Measurements from ENCODE around the gene GNMT. TPM values are rescaled to one million over a fixed set of nuclear protein-coding genes. Genes with fewer than 3 reads are reported as not detected.

GNMT gene
- polyA plus RNA-seq, 1 donor from 2014 or later = 0.97 TPM

DNA sequence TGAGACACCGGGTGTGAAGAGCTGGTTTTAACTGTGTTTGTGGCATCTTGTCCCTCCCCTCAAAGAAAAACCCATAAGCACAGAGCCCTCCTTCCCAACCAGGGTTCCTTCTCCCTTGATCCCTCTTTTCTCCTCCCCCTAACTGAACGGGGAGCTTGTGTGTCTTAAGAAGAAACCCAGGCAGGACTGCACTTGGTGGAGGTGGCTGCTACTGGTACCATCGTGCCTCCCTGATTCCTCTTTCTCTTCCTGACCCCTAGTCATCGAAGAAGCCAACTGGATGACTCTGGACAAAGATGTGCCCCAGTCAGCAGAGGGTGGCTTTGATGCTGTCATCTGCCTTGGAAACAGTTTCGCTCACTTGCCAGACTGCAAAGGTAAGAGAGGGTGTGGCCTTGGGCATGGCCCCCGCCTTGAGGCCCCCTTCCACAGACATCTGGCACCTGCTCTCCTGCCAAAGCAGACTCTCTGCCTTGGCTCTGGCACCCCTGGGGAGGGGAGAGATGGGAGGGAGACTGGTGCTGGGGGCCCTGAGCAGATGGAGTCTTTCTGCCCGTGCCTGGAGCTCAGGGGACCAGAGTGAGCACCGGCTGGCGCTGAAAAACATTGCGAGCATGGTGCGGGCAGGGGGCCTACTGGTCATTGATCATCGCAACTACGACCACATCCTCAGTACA lies 2.1 kb downstream of the GNMT start:
- no peaks in the 10 kb centered on the region for H3K36me3 ChIP-seq (ENCODE audit: insufficient read depth, low read length)
- no peaks in the 10 kb centered on the region for H3F3A ChIP-seq (ENCODE audit: insufficient read depth, low read length, poor library complexity, severe bottlenecking)
- no peak overlapping the region for H3K4me3 ChIP-seq (ENCODE audit: low read length)
- no peak overlapping the region for H3K4me2 ChIP-seq (ENCODE audit: low read length)
- no peak overlapping the region for H2AFZ ChIP-seq (ENCODE audit: low read depth, low read length)
- no peaks in the 10 kb centered on the region for H3K9me3 ChIP-seq (ENCODE audit: low read length)
- no peak for TF ChIP-seq POLR2AphosphoS5 (IDR thresholded peaks at IDR 0.05)
- TF ChIP-seq, protein P1, sequence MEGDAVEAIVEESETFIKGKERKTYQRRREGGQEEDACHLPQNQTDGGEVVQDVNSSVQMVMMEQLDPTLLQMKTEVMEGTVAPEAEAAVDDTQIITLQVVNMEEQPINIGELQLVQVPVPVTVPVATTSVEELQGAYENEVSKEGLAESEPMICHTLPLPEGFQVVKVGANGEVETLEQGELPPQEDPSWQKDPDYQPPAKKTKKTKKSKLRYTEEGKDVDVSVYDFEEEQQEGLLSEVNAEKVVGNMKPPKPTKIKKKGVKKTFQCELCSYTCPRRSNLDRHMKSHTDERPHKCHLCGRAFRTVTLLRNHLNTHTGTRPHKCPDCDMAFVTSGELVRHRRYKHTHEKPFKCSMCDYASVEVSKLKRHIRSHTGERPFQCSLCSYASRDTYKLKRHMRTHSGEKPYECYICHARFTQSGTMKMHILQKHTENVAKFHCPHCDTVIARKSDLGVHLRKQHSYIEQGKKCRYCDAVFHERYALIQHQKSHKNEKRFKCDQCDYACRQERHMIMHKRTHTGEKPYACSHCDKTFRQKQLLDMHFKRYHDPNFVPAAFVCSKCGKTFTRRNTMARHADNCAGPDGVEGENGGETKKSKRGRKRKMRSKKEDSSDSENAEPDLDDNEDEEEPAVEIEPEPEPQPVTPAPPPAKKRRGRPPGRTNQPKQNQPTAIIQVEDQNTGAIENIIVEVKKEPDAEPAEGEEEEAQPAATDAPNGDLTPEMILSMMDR (IDR thresholded peaks at IDR 0.05; ENCODE audit: poor library complexity, severe bottlenecking) = no peak
- TF ChIP-seq, protein P2, sequence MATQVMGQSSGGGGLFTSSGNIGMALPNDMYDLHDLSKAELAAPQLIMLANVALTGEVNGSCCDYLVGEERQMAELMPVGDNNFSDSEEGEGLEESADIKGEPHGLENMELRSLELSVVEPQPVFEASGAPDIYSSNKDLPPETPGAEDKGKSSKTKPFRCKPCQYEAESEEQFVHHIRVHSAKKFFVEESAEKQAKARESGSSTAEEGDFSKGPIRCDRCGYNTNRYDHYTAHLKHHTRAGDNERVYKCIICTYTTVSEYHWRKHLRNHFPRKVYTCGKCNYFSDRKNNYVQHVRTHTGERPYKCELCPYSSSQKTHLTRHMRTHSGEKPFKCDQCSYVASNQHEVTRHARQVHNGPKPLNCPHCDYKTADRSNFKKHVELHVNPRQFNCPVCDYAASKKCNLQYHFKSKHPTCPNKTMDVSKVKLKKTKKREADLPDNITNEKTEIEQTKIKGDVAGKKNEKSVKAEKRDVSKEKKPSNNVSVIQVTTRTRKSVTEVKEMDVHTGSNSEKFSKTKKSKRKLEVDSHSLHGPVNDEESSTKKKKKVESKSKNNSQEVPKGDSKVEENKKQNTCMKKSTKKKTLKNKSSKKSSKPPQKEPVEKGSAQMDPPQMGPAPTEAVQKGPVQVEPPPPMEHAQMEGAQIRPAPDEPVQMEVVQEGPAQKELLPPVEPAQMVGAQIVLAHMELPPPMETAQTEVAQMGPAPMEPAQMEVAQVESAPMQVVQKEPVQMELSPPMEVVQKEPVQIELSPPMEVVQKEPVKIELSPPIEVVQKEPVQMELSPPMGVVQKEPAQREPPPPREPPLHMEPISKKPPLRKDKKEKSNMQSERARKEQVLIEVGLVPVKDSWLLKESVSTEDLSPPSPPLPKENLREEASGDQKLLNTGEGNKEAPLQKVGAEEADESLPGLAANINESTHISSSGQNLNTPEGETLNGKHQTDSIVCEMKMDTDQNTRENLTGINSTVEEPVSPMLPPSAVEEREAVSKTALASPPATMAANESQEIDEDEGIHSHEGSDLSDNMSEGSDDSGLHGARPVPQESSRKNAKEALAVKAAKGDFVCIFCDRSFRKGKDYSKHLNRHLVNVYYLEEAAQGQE (IDR thresholded peaks at IDR 0.05; ENCODE audit: borderline replicate concordance) = no peak
- no peak for TF ChIP-seq TAF1 (IDR thresholded peaks at IDR 0.05; ENCODE audit: low read depth)
- no peak for TF ChIP-seq EP300 (conservative IDR thresholded peaks at IDR 0.05; ENCODE audit: poor library complexity, severe bottlenecking)
- H3K27me3 ChIP-seq (ENCODE audit: insufficient read depth, low read depth, low read length) = peaks cover 27% of the 10 kb centered on the region
- no peaks in the 10 kb centered on the region for H3K9me2 ChIP-seq (ENCODE audit: insufficient read depth, low read length)
- no peaks in the 10 kb centered on the region for H4K20me1 ChIP-seq (ENCODE audit: insufficient read depth)
- no peak overlapping the region for H3K27ac ChIP-seq (ENCODE audit: low read length)
- H3K79me2 ChIP-seq (replicated peaks; ENCODE audit: insufficient read depth, low read length) = no peaks in the 10 kb centered on the region
- no peak overlapping the region for H3K9ac ChIP-seq (ENCODE audit: low read length)

DNA sequence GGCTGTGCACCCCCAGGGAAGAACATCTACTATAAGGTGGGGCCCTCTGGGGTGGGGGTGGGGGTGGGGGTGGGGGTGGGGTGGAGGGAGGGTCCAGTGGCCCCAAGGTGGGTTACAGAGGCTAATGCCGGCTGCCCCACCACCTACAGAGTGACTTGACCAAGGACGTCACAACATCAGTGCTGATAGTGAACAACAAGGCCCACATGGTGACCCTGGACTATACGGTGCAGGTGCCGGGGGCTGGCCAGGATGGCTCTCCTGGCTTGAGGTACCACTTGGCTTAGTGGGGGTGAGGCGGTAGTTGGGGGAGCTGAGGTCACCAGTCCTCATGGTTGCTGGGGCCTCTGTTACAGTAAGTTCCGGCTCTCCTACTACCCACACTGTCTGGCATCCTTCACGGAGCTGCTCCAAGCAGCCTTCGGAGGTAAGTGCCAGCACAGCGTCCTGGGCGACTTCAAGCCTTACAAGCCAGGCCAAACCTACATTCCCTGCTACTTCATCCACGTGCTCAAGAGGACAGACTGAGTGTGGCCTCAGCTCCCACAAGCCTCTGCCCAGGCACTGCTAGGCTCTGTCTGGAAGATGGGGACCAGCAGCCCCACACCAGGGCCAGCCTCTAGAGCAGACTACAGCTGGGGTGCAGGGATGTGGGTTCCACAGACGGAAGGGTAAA lies 2.8 kb downstream of the GNMT start:
- H3K79me2 ChIP-seq (replicated peaks; ENCODE audit: insufficient read depth, low read length) = no peaks in the 10 kb centered on the region
- no peak overlapping the region for H2AFZ ChIP-seq (ENCODE audit: low read depth, low read length)
- no peaks in the 10 kb centered on the region for H4K20me1 ChIP-seq (ENCODE audit: insufficient read depth)
- H3K9ac ChIP-seq (ENCODE audit: low read length) = no peak overlapping the region
- H3K36me3 ChIP-seq (ENCODE audit: insufficient read depth, low read length) = no peaks in the 10 kb centered on the region
- H3K9me2 ChIP-seq (ENCODE audit: insufficient read depth, low read length) = no peaks in the 10 kb centered on the region
- H3K4me3 ChIP-seq (ENCODE audit: low read length) = no peak overlapping the region
- H3K27ac ChIP-seq (ENCODE audit: low read length) = no peak overlapping the region
- peaks cover 27% of the 10 kb centered on the region for H3K27me3 ChIP-seq (ENCODE audit: insufficient read depth, low read depth, low read length)
- no peak overlapping the region for H3K4me2 ChIP-seq (ENCODE audit: low read length)
- no peaks in the 10 kb centered on the region for H3K9me3 ChIP-seq (ENCODE audit: low read length)
- TF ChIP-seq POLR2AphosphoS5 (IDR thresholded peaks at IDR 0.05) (no peak), SMC3 (conservative IDR thresholded peaks at IDR 0.05; ENCODE audit: poor library complexity) (no peak), EZH2 (IDR thresholded peaks at IDR 0.05; ENCODE audit: borderline replicate concordance, insufficient read depth, low read length, poor library complexity, severe bottlenecking) (no peak), EP300 (conservative IDR thresholded peaks at IDR 0.05; ENCODE audit: poor library complexity, severe bottlenecking) (no peak), RAD21 (conservative IDR thresholded peaks at IDR 0.05) (no peak), TAF1 (IDR thresholded peaks at IDR 0.05; ENCODE audit: low read depth) (no peak), MXI1 (conservative IDR thresholded peaks at IDR 0.05; ENCODE audit: poor library complexity, severe bottlenecking) (no peak)
- TF ChIP-seq, protein P1 (IDR thresholded peaks at IDR 0.05; ENCODE audit: poor library complexity, severe bottlenecking) = no peak
- TF ChIP-seq, protein P2 (IDR thresholded peaks at IDR 0.05; ENCODE audit: borderline replicate concordance) = no peak
- no peaks in the 10 kb centered on the region for H3F3A ChIP-seq (ENCODE audit: insufficient read depth, low read length, poor library complexity, severe bottlenecking)

All from neural cell (in vitro differentiated cells).